HEK293 (cell line): ENCODE data around the gene FOXG1.

Source experiments
- EGR2 ChIP-seq: fragments of 450-650 bp; formaldehyde crosslinking; IDR thresholded peaks from 2 replicates; pipeline ENCODE4 v1.5.1; 2016; ENCODE audit warnings: low read depth, missing biosample characterization, missing genetic modification characterization
- KLF10 ChIP-seq: fragments of 450-650 bp; IDR thresholded peaks from 2 replicates; pipeline ENCODE4 v1.5.1; 2018; ENCODE audit warnings: missing biosample characterization, mild to moderate bottlenecking, missing genetic modification characterization
- KLF9 ChIP-seq: fragments of 450-650 bp; formaldehyde crosslinking; IDR thresholded peaks from 2 replicates; pipeline ENCODE4 v1.5.1; 2016; ENCODE audit warnings: missing biosample characterization, missing genetic modification characterization, low read depth
- OSR2 ChIP-seq: fragments of 450-650 bp; formaldehyde crosslinking; IDR thresholded peaks from 2 replicates; pipeline ENCODE4 v1.5.1; 2016; ENCODE audit warnings: missing biosample characterization, missing genetic modification characterization
- SP7 ChIP-seq: fragments of 450-650 bp; formaldehyde crosslinking; IDR thresholded peaks from 2 replicates; pipeline ENCODE4 v1.5.1; 2016; ENCODE audit warnings: missing biosample characterization, missing genetic modification characterization
- TCF7L2 ChIP-seq: IDR thresholded peaks from 2 replicates; pipeline ENCODE4 v1.6.1; 2011; ENCODE audit warnings: low read depth, mild to moderate bottlenecking, inconsistent platforms, low read length, moderate library complexity, borderline replicate concordance
- ZBTB10 ChIP-seq: fragments of 450-650 bp; formaldehyde crosslinking; IDR thresholded peaks from 2 replicates; pipeline ENCODE4 v1.5.1; 2016; ENCODE audit warnings: missing biosample characterization, missing genetic modification characterization
- ZBTB21 ChIP-seq: fragments of 450-650 bp; formaldehyde crosslinking; IDR thresholded peaks from 2 replicates; pipeline ENCODE4 v1.5.1; 2017; ENCODE audit warnings: missing biosample characterization, missing genetic modification characterization
- ZFP37 ChIP-seq: fragments of 450-650 bp; formaldehyde crosslinking; IDR thresholded peaks from 2 replicates; pipeline ENCODE4 v1.5.1; 2016; ENCODE audit warnings: missing biosample characterization, missing genetic modification characterization
- ZNF146 ChIP-seq: fragments of 450-650 bp; formaldehyde crosslinking; IDR thresholded peaks from 2 replicates; pipeline ENCODE4 v1.5.1; 2016; ENCODE audit warnings: missing biosample characterization, missing genetic modification characterization
- ZNF362 ChIP-seq: fragments of 450-650 bp; formaldehyde crosslinking; IDR thresholded peaks from 2 replicates; pipeline ENCODE4 v1.5.1; 2016; ENCODE audit warnings: missing biosample characterization, missing genetic modification characterization
- ZNF391 ChIP-seq: fragments of 450-650 bp; formaldehyde crosslinking; IDR thresholded peaks from 2 replicates; pipeline ENCODE4 v1.5.1; 2016; ENCODE audit warnings: low read depth, missing biosample characterization, missing genetic modification characterization, borderline replicate concordance
- ZNF473 ChIP-seq: fragments of 450-650 bp; formaldehyde crosslinking; IDR thresholded peaks from 2 replicates; pipeline ENCODE4 v1.5.1; 2017; ENCODE audit warnings: missing biosample characterization, missing genetic modification characterization
- ZNF501 ChIP-seq: fragments of 450-650 bp; formaldehyde crosslinking; IDR thresholded peaks from 2 replicates; pipeline ENCODE4 v1.5.1; 2016; ENCODE audit warnings: missing biosample characterization, missing genetic modification characterization
- ZNF549 ChIP-seq: fragments of 450-650 bp; IDR thresholded peaks from 2 replicates; pipeline ENCODE4 v1.5.1; 2018; ENCODE audit warnings: missing biosample characterization, missing genetic modification characterization, mild to moderate bottlenecking, inconsistent platforms, moderate library complexity
- ZNF76 ChIP-seq: fragments of 450-650 bp; formaldehyde crosslinking; IDR thresholded peaks from 2 replicates; pipeline ENCODE4; 2016; ENCODE audit warnings: low read depth, missing biosample characterization, missing genetic modification characterization, borderline replicate concordance
- ZNF777 ChIP-seq: fragments of 450-650 bp; formaldehyde crosslinking; IDR thresholded peaks from 2 replicates; pipeline ENCODE4 v1.5.1; 2017; ENCODE audit warnings: missing biosample characterization, missing genetic modification characterization, borderline replicate concordance
- ZSCAN30 ChIP-seq: fragments of 450-650 bp; IDR thresholded peaks from 2 replicates; pipeline ENCODE4 v1.5.1; 2018; ENCODE audit warnings: missing biosample characterization, mild to moderate bottlenecking, missing genetic modification characterization, moderate library complexity
- TF ChIP-seq, protein P1 (sequence below): fragments of 450-650 bp; formaldehyde crosslinking; IDR thresholded peaks from 2 replicates; pipeline ENCODE4 v1.5.1; 2016; ENCODE audit warnings: missing biosample characterization, missing genetic modification characterization, borderline replicate concordance
- TF ChIP-seq, protein P2 (sequence below): fragments of 450-650 bp; formaldehyde crosslinking; IDR thresholded peaks from 2 replicates; pipeline ENCODE4 v1.5.1; 2017; ENCODE audit warnings: missing biosample characterization, missing genetic modification characterization
- TF ChIP-seq, protein P3 (sequence below): fragments of 450-650 bp; formaldehyde crosslinking; conservative IDR thresholded peaks from 2 replicates; pipeline ENCODE4 v1.5.1; 2016; ENCODE audit warnings: low read depth, missing biosample characterization, missing genetic modification characterization
- TF ChIP-seq, protein P4 (sequence below): fragments of 450-650 bp; IDR thresholded peaks from 2 replicates; pipeline ENCODE4 v1.5.1; 2018; ENCODE audit warnings: missing biosample characterization, mild to moderate bottlenecking, missing genetic modification characterization

Gene FOXG1

GRCh38 chr14:28767853-28768741 is 1.5 kb downstream of the FOXG1 start (continued):
- TF ChIP-seq ZNF362 (tag by site-specific recombination) (no peak), ZFP37 (peak; percentile 97), ZNF391 (tag by site-specific recombination) (0 out of 2 replicates have a peak, but pooled peaks have one; percentile 84), ZBTB21 (tag by site-specific recombination) (no peak), KLF10 (tag by site-specific recombination) (no peak), ZNF146 (tag by site-specific recombination) (no peak), TCF7L2 (no peak; the same call in 1 of the 2 replicates), EGR2 (peak; percentile 68), ZNF777 (peak; percentile 87), OSR2 (tag by site-specific recombination) (peak; percentile 12; the same call in 1 of the 2 replicates), SP7 (tag by site-specific recombination) (peak; percentile 85), KLF9 (peak; percentile 39; the same call in 1 of the 2 replicates), ZNF549 (tag by site-specific recombination) (no peak), ZNF473 (tag by site-specific recombination) (no peak), ZNF501 (tag by site-specific recombination) (peak; percentile 97), ZNF76 (tag by site-specific recombination) (peak; percentile 80), ZSCAN30 (tag by site-specific recombination) (0 out of 2 replicates have a peak, but pooled peaks have one; percentile 5), ZBTB10 (tag by site-specific recombination) (peak; percentile 73)
- TF ChIP-seq, protein P1, sequence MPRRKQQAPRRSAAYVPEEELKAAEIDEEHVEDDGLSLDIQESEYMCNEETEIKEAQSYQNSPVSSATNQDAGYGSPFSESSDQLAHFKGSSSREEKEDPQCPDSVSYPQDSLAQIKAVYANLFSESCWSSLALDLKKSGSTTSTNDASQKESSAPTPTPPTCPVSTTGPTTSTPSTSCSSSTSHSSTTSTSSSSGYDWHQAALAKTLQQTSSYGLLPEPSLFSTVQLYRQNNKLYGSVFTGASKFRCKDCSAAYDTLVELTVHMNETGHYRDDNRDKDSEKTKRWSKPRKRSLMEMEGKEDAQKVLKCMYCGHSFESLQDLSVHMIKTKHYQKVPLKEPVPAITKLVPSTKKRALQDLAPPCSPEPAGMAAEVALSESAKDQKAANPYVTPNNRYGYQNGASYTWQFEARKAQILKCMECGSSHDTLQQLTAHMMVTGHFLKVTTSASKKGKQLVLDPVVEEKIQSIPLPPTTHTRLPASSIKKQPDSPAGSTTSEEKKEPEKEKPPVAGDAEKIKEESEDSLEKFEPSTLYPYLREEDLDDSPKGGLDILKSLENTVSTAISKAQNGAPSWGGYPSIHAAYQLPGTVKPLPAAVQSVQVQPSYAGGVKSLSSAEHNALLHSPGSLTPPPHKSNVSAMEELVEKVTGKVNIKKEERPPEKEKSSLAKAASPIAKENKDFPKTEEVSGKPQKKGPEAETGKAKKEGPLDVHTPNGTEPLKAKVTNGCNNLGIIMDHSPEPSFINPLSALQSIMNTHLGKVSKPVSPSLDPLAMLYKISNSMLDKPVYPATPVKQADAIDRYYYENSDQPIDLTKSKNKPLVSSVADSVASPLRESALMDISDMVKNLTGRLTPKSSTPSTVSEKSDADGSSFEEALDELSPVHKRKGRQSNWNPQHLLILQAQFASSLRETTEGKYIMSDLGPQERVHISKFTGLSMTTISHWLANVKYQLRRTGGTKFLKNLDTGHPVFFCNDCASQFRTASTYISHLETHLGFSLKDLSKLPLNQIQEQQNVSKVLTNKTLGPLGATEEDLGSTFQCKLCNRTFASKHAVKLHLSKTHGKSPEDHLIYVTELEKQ (tag by site-specific recombination) = 0 out of 2 replicates have a peak, but pooled peaks have one; percentile 4
- TF ChIP-seq, protein P2, sequence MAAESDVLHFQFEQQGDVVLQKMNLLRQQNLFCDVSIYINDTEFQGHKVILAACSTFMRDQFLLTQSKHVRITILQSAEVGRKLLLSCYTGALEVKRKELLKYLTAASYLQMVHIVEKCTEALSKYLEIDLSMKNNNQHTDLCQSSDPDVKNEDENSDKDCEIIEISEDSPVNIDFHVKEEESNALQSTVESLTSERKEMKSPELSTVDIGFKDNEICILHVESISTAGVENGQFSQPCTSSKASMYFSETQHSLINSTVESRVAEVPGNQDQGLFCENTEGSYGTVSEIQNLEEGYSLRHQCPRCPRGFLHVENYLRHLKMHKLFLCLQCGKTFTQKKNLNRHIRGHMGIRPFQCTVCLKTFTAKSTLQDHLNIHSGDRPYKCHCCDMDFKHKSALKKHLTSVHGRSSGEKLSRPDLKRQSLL (tag by site-specific recombination) = peak; percentile 72; the same call in 1 of the 2 replicates
- TF ChIP-seq, protein P3, sequence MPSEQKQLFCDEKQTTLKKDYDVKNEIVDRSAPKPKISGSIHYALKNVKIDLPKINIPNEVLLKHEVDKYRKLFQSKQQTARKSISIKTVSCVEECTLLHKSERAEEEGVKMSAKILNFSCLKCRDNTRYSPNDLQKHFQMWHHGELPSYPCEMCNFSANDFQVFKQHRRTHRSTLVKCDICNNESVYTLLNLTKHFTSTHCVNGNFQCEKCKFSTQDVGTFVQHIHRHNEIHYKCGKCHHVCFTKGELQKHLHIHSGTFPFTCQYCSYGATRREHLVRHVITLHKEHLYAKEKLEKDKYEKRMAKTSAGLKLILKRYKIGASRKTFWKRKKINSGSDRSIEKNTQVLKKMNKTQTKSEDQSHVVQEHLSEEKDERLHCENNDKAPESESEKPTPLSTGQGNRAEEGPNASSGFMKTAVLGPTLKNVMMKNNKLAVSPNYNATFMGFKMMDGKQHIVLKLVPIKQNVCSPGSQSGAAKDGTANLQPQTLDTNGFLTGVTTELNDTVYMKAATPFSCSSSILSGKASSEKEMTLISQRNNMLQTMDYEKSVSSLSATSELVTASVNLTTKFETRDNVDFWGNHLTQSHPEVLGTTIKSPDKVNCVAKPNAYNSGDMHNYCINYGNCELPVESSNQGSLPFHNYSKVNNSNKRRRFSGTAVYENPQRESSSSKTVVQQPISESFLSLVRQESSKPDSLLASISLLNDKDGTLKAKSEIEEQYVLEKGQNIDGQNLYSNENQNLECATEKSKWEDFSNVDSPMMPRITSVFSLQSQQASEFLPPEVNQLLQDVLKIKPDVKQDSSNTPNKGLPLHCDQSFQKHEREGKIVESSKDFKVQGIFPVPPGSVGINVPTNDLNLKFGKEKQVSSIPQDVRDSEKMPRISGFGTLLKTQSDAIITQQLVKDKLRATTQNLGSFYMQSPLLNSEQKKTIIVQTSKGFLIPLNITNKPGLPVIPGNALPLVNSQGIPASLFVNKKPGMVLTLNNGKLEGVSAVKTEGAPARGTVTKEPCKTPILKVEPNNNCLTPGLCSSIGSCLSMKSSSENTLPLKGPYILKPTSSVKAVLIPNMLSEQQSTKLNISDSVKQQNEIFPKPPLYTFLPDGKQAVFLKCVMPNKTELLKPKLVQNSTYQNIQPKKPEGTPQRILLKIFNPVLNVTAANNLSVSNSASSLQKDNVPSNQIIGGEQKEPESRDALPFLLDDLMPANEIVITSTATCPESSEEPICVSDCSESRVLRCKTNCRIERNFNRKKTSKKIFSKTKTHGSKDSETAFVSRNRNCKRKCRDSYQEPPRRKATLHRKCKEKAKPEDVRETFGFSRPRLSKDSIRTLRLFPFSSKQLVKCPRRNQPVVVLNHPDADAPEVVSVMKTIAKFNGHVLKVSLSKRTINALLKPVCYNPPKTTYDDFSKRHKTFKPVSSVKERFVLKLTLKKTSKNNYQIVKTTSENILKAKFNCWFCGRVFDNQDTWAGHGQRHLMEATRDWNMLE = no peak
- TF ChIP-seq, protein P4, sequence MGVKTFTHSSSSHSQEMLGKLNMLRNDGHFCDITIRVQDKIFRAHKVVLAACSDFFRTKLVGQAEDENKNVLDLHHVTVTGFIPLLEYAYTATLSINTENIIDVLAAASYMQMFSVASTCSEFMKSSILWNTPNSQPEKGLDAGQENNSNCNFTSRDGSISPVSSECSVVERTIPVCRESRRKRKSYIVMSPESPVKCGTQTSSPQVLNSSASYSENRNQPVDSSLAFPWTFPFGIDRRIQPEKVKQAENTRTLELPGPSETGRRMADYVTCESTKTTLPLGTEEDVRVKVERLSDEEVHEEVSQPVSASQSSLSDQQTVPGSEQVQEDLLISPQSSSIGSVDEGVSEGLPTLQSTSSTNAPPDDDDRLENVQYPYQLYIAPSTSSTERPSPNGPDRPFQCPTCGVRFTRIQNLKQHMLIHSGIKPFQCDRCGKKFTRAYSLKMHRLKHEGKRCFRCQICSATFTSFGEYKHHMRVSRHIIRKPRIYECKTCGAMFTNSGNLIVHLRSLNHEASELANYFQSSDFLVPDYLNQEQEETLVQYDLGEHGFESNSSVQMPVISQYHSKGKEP (tag by site-specific recombination) = no peak
